Stomach (tissue), 9 donors: ENCODE measurements around the gene PMF1. TPM values are rescaled to one million over a fixed set of nuclear protein-coding genes. Genes with fewer than 3 reads are reported as not detected.

Source experiments
- DNase-seq, 2 donors: peaks; one replicate each; pipeline versions ENCODE4 v3.0.0 to v3.0.0-alpha.2; 2013 to 2019
- H3K27ac ChIP-seq, 5 donors: fragments of 200-600 bp in 4 of 5; sonication (generic) in 4 of 5; one replicate each; pipeline ENCODE4 v1.5.1; 2013 to 2019; ENCODE audit warnings: mild to moderate bottlenecking in 1 of 5, moderate library complexity in 1 of 5
- H3K27me3 ChIP-seq, 3 donors: fragments of 200-600 bp; sonication (generic); one replicate each; pipeline ENCODE4 v1.5.1; 2017 to 2019; ENCODE audit warnings: mixed run types in 1 of 3
- H3K36me3 ChIP-seq, 4 donors: fragments of 200-600 bp; sonication (generic); 1 replicate in 3 of 4; 2 replicates in 1 of 4; pipeline ENCODE4 v1.5.1; 2016 to 2019
- H3K4me1 ChIP-seq, 4 donors: fragments of 200-600 bp; sonication (generic); one replicate each; pipeline ENCODE4 v1.5.1; 2016 to 2019
- H3K4me3 ChIP-seq, 4 donors: fragments of 200-600 bp; sonication (generic) in 3 of 4; one replicate each; pipeline ENCODE4 v1.5.1; 2016 to 2019; ENCODE audit warnings: mild to moderate bottlenecking in 1 of 4
- H3K9me3 ChIP-seq, 4 donors: fragments of 200-600 bp; sonication (generic); one replicate each; pipeline ENCODE4 v1.5.1; 2016 to 2019
- EP300 ChIP-seq: sonication (generic); formaldehyde crosslinking; IDR thresholded peaks from one replicate; pipeline ENCODE4 v1.6.1; 2017; ENCODE audit warnings: antibody characterized with exemption
- POLR2A ChIP-seq, 4 donors: fragments of 450-650 bp; IDR thresholded peaks; one replicate each; pipeline ENCODE4 v1.6.1; 2016; ENCODE audit warnings: antibody characterized with exemption in 4 of 4, control low read depth in 2 of 4, mild to moderate bottlenecking in 1 of 4, moderate library complexity in 1 of 4
- POLR2AphosphoS5 ChIP-seq, 3 donors: sonication (generic); formaldehyde crosslinking; IDR thresholded peaks; one replicate each; pipeline ENCODE4 v1.6.1; 2016; ENCODE audit warnings: antibody characterized with exemption in 3 of 3
- WGBS, 5 donors: extraction: QIAGEN DNeasy Blood & Tissue Kit in 3 of 5; methylation state at CpG; one replicate each; pipeline versions ENCODE4 v1.1.5 to v1.1.7; 2013 to 2018; 5-methylcytosine and 5-hydroxymethylcytosine counted together
- intact Hi-C: fragments of 100-400 bp; cut with DNase I; formaldehyde crosslinking; loops from one replicate; pipeline ENCODE4 v1.15.1; 2023; ENCODE audit warnings: low total_unique reads
- polyA plus RNA-seq, 3 donors: library from polyadenylated mRNA; stranded (reverse); fragments of 200-250 nt; gene quantifications; one replicate each; pipeline ENCODE4 v1.2.3, GENCODE V29; 2013
- total RNA-seq, 5 donors: library from RNA; depleted of rRNA; stranded (reverse); fragments of >200 nt; gene quantifications; one replicate each; pipeline versions ENCODE4 v1.1.0 to v1.2.3, GENCODE V29; 2014 to 2016
- TF ChIP-seq, protein P1 (sequence below), 7 experiments: fragments of 450-650 bp in 4 of 7; fragments of 200-600 bp in 3 of 7; sonication (generic) in 3 of 7; IDR thresholded peaks; one replicate each; pipeline ENCODE4 v1.5.1; 2016 to 2019; ENCODE audit warnings: antibody characterized with exemption in 7 of 7, control low read depth in 2 of 7, mild to moderate bottlenecking in 1 of 7
- donor health status: healthy with polysubstance abuse.
- donor health status: Bipolar disorder and iron deficiency.
- donor health status: healthy.

PMF1 gene
- total and polyA plus RNA-seq, 8 donors, result 5.3 to 73.5 (median 44.0) TPM

DNA sequence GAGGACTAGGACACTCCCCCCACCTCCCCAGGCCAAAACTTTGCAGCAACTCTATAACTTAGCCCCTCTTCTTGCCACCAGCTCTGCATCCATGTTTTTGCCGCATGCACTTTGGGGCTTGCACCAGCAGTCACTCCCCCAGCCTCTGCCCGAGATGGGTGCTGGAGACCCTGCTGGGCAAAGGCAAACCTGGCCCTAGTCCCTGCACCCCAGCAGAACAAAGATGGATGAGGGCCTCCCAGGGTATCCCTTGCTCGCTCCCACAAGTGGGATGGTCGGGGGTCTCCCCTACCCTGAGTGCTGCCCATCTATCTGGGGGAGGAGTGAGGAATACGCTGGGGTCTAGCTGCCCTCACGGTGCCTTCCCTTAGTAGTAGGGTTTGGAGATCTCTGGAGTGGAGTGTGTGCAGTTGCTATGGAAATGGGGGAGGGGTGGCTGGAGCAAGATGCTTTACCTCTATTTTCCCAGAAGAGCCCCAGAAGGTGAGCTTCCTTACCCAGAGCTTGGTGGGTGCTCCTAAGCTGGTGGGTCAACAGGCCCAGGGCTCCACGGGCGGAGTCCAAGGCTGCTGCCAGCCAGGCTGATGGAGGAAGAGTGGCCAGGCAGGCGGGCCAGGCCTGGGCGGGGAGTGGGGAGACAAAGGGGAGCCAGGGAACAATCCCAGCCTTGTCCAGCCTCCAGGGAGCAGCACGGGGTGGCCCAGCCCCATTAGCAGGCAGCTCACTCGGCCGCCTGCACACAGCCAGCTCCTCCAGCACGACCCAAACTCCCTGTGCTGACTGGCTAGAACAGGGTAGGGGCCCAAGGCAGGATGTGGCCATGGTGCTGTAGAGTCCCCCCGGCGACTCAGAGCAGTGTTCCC, 34.9 kb downstream of the PMF1 start, which contains the start of gene PAQR6:
PAQR6 (minus strand) TSS at position 597 of the 863 bp plus-strand sequence. CDS start 1,325 bp downstream, outside the sequence.
- WGBS, 5 donors, result 21 to 41% (median 31%) methylated on average over 11 to 16 of the region's 16 CpGs

DNA sequence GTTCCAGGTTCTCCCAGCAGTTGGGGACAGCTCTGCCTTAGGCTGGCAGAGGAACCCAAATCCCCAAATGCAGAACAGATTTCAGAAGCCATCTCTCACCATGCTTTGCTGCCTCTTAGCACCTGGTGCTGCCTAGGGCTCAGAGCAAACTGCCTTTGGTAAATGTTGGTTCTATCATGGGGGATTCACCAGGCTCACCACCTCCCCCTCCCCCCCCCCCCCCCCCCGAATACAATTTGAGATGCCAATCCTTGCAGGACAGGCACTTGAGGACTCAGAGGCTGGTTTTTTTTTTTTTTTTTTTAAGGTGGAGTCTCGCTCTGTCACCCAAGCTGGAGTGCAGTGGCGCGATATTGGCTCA, 35.5 kb downstream of the PMF1 start:
- 56 to 84% (median 68%) methylated on average over 4 of the region's 4 CpGs for WGBS, 5 donors
- Histone ChIP-seq H3K9me3 (no peaks in the 10 kb centered on the region), H3K36me3 (peaks cover 37 to 49% (median 45%) of the 10 kb centered on the region in 4 donors), H3K27me3 (peaks cover 0 to 31% (median 9%) of the 10 kb centered on the region in 3 donors), H3K4me1 (peaks cover 24 to 37% (median 34%) of the 10 kb centered on the region in 4 donors), H3K27ac (no peak overlapping the region), H3K4me3 (no peak overlapping the region)
- DNase-seq, result no peak
- TF ChIP-seq EP300, result no peak
- no peak for TF ChIP-seq POLR2AphosphoS5 (IDR thresholded peaks at IDR 0.05)
- TF ChIP-seq POLR2A (IDR thresholded peaks at IDR 0.05), result no peak
- intact Hi-C loops, result no loop called here

More for the DNA sequence above, 34.9 kb downstream of the PMF1 start, which contains the start of gene PAQR6:
- intact Hi-C loops, result no loop called here
- Histone ChIP-seq H3K4me1 (peaks cover 24 to 37% (median 34%) of the 10 kb centered on the region in 4 donors), H3K27me3 (peaks cover 0 to 31% (median 9%) of the 10 kb centered on the region in 3 donors), H3K4me3 (no peak within 1 kb of the TSS), H3K27ac (no peak within 1 kb of the TSS), H3K9me3 (no peaks in the 10 kb centered on the region), H3K36me3 (peaks cover 31 to 43% (median 39%) of the 10 kb centered on the region in 4 donors)
- DNase-seq, result peak; percentile 58 to 84
- TF ChIP-seq, protein P1, sequence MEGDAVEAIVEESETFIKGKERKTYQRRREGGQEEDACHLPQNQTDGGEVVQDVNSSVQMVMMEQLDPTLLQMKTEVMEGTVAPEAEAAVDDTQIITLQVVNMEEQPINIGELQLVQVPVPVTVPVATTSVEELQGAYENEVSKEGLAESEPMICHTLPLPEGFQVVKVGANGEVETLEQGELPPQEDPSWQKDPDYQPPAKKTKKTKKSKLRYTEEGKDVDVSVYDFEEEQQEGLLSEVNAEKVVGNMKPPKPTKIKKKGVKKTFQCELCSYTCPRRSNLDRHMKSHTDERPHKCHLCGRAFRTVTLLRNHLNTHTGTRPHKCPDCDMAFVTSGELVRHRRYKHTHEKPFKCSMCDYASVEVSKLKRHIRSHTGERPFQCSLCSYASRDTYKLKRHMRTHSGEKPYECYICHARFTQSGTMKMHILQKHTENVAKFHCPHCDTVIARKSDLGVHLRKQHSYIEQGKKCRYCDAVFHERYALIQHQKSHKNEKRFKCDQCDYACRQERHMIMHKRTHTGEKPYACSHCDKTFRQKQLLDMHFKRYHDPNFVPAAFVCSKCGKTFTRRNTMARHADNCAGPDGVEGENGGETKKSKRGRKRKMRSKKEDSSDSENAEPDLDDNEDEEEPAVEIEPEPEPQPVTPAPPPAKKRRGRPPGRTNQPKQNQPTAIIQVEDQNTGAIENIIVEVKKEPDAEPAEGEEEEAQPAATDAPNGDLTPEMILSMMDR (IDR thresholded peaks at IDR 0.05), result no peak
- no peak for TF ChIP-seq POLR2AphosphoS5 (IDR thresholded peaks at IDR 0.05)
- no peak for TF ChIP-seq POLR2A (IDR thresholded peaks at IDR 0.05)
- no peak for TF ChIP-seq EP300

DNA sequence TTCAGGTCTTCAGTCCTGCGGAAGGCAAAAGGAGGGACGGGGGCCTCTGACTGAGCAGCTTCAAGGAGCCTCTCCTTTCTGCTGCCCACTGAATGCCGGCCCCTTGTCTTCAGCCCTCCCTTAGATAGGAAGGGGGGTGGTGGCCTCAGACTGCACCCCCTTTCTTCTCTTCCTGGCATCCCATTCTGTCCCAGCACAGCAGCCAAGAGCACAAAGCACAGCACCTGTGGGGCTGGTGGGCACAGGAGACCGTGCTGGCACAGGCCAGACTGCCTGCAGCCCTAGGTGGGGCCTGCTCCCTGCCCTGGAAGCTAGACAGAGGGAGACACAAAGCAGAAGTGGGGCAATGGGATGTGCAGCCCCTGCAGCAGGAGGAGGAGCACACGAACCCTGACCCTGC, 36.8 kb downstream of the PMF1 start:
- intact Hi-C loops, result no loop called here
- peaks cover 0 to 23% (median 9%) of the 10 kb centered on the region in 3 donors for H3K27me3 ChIP-seq
- TF ChIP-seq, protein P1 (IDR thresholded peaks at IDR 0.05), result no peak
- TF ChIP-seq POLR2A (IDR thresholded peaks at IDR 0.05) (no peak), POLR2AphosphoS5 (IDR thresholded peaks at IDR 0.05) (no peak), EP300 (no peak)
- no peaks in the 10 kb centered on the region for H3K9me3 ChIP-seq
- WGBS, 5 donors, result 82 to 94% (median 88%) methylated on average over 4 to 5 of the region's 5 CpGs
- no peak overlapping the region for H3K4me3 ChIP-seq
- no peak for DNase-seq
- no peak overlapping the region for H3K27ac ChIP-seq
- H3K4me1 ChIP-seq, result peaks cover 24 to 37% (median 34%) of the 10 kb centered on the region in 4 donors
- H3K36me3 ChIP-seq, result peaks cover 46 to 58% (median 57%) of the 10 kb centered on the region in 4 donors

DNA sequence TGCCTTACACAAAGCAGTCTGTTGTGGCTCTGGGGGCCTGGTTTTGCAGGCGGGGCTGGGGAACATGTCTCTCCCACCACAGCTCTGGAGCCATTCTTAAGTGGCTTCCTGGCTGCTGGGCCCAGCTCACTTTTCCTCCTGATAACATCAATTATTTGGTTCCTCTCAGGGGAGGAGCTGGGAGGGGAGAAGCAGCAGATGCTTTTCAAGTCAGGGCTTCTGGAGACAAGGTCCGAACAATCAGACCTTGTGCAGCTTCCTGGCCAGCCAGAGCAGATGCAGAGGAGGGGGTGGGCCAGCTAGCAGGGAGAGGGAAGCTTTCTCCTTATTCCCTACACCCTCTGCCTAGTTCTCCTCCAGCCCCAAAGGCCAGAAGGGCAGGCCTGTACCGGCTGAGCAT, 38.7 kb downstream of the PMF1 start:
- Histone ChIP-seq H3K27ac (no peak overlapping the region), H3K36me3 (peaks cover 48 to 78% (median 76%) of the 10 kb centered on the region in 4 donors)

DNA sequence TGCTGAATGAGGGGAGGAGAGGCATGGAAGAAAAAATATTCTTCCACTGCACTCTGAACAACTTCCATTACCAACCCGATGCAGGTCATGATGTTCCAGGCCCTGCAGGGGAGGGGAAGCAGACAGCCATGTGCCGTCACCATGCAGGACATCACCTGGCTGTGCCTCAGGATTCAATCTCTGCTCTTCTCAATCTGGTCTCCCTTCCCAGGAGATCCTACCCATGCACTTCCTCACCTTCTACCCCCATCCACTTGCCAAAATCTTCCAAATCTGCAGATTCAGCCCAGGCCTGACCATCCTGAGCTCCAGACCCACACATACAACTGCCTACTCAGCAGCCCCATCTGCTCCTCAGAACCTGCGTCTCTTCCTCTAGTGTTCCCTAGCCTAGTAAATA, 40.8 kb downstream of the PMF1 start:
- no peaks in the 10 kb centered on the region for H3K9me3 ChIP-seq
- H3K4me1 ChIP-seq, result no peaks in the 10 kb centered on the region
- DNase-seq, result no peak
- H3K36me3 ChIP-seq, result peaks cover 69 to 99% (median 98%) of the 10 kb centered on the region in 4 donors
- 87 to 96% (median 93%) methylated on average over 3 of the region's 3 CpGs for WGBS, 5 donors
- H3K27me3 ChIP-seq, result no peaks in the 10 kb centered on the region
- no peak for TF ChIP-seq POLR2AphosphoS5 (IDR thresholded peaks at IDR 0.05)
- TF ChIP-seq, protein P1 (IDR thresholded peaks at IDR 0.05), result no peak
- TF ChIP-seq EP300, result no peak
- no peak for TF ChIP-seq POLR2A (IDR thresholded peaks at IDR 0.05)
- no peak overlapping the region for H3K4me3 ChIP-seq
- intact Hi-C loops, result no loop called here
- H3K27ac ChIP-seq, result no peak overlapping the region

More for the DNA sequence above, 38.7 kb downstream of the PMF1 start:
- no peak overlapping the region for H3K4me3 ChIP-seq
- WGBS, 5 donors, result 50 to 73% (median 55%) methylated on average over 3 of the region's 3 CpGs
- intact Hi-C loops, result no loop called here
- peak in 1 of 2 donors; percentile 67 for DNase-seq
- peaks cover 10 to 18% (median 16%) of the 10 kb centered on the region in 4 donors for H3K4me1 ChIP-seq
- H3K27me3 ChIP-seq, result peaks cover 0 to 4% (median 0%) of the 10 kb centered on the region in 3 donors
- TF ChIP-seq POLR2AphosphoS5 (IDR thresholded peaks at IDR 0.05), result no peak
- no peaks in the 10 kb centered on the region for H3K9me3 ChIP-seq
